Stimulated activated CD4-positive, alpha-beta T cell treated with anti-CD3 and anti-CD28 coated beads, Interleukin-4, amount 100 ng/mL, for 24 hours (primary cell): ENCODE data around the gene KCNMA1.

Experiments
- DNase-seq: peaks from one replicate; pipeline ENCODE4 v3.0.0-alpha.2; 2020

KCNMA1 gene

DNA sequence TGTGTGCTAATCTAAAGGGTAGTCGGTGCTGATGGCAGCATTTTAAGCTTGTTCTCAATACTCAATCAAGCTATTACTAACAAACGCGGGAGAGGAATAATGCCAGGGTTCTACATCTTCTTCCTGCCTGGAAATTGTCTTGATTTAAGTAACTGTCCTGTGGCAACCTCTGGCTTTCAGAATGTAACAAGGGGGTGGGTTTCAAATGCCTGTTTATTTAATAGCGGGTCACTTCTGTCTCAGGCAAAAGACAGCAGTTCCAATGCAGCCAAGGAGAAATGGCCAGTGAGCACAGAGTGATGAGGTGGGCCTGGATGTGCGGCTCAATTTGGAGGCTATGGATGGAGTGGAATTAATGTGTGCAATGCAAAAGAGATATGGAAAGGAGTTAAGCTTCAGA is 692.4 kb downstream of the KCNMA1 start:
- DNase-seq: no peak

DNA sequence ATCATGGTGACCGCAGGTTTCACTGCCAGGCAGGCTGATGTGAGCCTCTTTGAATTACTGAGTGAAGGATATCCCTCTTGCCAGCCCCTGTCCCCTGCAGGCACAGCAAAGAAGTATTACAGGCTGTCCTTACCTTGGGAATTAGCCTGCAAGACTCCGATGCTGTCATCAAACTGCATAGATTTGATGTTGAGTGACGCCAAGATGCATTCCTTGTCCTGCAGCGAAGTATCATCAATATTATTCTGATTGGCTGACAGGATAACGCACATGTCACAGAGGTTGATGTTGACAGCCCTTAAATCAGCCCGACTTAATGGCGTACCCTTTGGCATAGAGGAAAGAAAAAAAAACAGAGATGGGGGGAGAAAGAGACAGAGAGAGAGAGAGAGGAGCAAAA is 693.0 kb downstream of the KCNMA1 start:
- no peak for DNase-seq

DNA sequence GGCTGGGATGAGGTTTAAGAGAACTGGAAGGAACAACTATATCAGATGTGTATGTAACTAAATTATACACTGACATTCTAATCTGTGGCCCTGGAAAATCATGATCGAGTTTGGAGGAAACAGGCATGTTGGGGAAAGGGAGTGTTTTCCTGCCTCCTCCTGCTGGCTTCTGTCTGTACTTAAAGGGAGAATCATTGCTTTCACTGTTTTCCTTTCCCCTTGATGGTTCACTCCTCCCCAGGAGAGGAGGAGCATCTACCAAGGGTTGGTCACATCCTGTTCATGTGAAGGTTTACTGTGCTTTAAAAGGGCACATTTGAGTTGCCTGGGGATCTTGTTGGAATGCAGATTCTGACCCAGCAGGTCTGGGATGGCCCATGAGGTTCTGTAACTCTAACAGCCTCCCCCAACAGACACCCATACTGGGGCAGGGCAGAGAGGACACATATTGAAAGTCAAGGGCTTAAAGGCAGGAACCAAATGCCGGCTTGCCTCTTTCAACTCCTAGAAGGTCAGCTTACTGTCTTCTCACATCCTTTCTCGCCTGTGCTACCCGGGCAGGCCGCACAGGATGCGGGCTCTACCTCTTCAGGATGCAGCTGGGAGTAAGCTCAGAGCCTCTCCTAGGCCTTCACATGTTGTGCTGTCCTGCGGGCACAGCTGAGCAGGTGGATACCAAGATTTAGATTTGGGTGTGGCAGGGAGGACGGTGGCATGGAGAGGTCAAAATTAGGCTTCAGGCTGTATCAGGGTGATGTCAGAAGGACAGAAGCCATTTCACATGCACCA is 694.8 kb downstream of the KCNMA1 start:
- DNase-seq: no peak

DNA sequence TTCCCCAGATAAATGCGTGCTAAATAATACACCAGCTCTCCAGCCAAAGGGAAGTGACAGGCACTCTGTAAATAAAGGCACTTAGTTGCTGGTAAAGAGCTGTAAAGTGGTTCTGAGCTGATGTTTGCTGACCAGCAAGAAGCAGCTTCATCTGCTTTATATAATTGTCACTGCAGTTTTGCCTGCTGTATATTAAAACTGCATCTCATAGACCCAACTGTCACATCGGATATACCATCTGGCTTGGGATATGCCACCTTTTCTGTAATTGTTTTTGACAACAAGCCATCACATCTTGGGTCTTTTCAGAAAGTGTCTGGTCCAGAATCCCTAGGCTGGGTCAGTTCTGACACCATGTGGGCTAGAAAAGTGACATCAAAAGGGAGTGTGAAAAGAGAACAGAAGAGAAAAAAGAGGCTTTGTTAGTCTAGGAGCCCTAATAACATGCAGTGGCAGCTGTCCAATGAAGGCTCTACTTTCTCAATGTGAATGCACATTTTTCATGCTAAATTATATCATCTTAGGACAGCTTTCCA is 697.6 kb downstream of the KCNMA1 start:
- no peak for DNase-seq

GRCh38 chr10:76937181-76937600 is 700.4 kb downstream of the KCNMA1 start:
- no peak for DNase-seq

GRCh38 chr10:76935941-76936613 is 701.5 kb downstream of the KCNMA1 start:
- no peak for DNase-seq

GRCh38 chr10:76928565-76928964 is 709.0 kb downstream of the KCNMA1 start:
- no peak for DNase-seq

GRCh38 chr10:76925636-76926405 is 711.8 kb downstream of the KCNMA1 start:
- DNase-seq: no peak

DNA sequence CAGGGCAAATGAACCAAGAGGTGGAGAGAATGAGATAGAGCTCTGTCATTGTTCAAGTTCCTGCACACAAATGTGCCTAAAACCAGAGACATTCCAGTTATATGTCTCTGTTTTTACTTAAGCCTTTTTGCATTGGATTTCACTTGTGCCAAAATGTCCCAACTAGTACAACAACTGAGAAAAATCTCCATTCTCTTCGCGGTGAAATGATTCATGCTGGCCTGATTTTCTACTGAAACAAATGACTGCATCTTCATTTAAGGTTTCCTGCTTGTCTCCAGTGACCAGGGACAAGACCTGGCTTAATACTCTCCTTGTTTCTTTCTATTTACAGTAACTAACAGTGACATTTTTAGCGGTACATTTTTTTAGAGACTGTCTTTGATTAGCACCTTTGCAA is 714.9 kb downstream of the KCNMA1 start:
- no peak for DNase-seq

GRCh38 chr10:76921383-76922010 is 716.1 kb downstream of the KCNMA1 start:
- DNase-seq: no peak

- DNase-seq: no peak
Measured at GRCh38 chr10:76920581-76920980, 717.0 kb downstream of the KCNMA1 start.

DNA sequence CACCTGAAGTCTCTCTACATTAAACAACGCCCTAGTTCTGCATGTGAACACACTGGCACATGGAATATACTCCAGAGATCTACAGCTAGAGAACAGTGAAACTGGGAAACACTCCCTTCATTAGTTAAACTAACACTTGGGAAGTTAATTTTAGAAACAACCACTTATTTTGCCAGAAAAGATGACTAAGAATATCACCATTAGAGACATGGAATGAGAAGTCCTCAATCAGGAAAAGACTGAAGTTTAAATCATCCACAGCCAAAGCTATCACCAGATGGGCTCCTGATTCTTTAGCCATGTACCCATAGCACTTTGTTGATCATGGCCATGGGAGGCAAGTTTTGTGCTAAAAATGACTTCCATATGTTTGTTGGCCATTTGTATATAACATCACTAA is 719.5 kb downstream of the KCNMA1 start:
- no peak for DNase-seq

DNA sequence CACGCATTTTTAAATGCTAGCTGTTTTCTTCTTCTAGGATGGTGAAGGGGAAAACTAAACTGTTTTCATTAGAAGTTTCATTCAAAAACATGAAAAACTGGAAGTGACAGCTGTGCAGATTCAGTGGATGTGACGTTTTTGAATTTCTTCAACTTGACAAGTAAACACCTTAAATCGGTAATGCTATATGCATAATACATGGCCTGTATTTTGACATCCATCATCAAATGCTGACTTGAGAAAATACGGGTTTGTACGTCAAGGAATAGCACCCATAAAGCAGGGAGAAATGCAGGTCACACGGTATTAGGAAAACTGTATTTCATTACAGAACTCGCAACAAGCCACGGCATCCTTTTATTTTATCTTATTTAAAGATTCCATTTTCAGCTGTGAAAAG is 720.5 kb downstream of the KCNMA1 start:
- no peak for DNase-seq

DNA sequence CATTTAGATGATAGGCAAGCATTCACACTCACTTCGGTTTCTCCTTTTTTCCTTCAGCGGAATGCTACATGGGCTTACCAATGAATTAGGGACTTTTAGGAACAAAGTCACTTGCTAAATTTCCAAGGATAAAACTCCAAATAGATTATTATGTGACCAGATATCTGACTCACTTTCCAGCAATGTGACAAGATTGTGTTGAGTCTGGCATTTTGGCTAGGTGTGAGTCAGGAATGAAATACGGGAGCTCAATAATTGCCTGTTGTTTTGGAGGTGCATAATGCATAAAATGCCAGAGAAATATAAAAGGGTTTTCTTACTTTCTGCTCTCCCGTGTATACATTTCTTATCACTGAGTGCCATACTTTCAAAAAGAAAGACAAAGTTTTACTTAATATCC is 721.1 kb downstream of the KCNMA1 start:
- no peak for DNase-seq

- no peak for DNase-seq
Measured at GRCh38 chr10:76915316-76915715, 722.3 kb downstream of the KCNMA1 start.

- DNase-seq: no peak
Measured at GRCh38 chr10:76911184-76911583, 726.4 kb downstream of the KCNMA1 start.

DNA sequence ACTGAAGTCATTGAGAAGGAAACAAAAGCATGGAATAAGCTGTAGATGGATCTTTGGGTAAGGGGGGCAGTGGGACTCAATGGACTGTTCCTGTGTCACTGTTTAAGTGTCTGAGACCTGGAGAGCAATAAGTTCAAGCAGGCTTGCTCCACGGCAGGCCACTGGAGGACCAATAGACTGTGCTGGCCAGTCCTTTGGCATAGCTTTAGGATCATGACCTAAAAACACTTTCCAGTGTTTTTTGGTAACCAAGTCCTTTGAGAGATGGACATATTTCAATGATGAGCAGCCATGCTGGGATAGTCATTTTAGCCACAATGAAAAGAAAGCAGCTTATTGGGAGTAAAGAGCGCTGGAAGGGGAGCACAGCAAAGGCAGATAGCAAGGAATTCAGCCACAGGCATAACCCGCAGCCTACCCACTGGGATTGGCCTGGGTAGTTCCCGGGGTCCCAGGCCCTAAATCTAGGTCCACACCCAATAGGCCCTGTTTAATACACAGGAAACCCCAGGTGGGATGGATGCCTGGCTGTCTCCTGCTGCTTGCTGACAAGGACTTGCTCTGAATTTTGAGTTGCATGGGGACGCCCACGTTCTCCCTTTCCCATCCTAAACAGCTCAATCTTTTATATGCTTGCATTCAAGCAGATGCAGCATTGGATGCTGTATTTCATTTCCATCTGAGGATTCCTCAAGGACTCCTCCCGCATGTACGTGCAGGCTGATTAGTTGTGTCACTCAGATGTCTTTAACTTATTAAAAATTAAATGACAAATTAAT is 727.2 kb downstream of the KCNMA1 start:
- no peak for DNase-seq

GRCh38 chr10:76906256-76906655 is 731.4 kb downstream of the KCNMA1 start:
- no peak for DNase-seq

DNA sequence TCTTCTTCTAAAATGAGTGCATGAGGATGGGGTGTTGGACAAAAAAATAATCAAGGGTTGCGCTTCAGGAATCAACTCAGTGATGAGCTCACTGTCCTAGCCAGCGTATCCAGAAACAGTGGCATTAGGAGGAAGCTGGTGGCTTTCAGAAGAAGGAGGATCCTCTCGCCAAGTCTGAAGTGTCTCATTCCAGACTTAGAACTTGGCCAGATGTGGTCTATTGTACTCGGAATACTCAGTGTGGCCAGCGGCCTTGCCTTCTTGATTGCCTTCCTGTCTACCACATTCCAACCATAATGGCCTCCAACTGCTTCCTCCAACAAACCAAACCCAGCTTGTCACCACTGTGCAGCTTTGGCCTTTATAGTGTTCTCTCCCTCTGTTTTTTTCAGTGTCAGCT is 732.4 kb downstream of the KCNMA1 start:
- no peak for DNase-seq

DNA sequence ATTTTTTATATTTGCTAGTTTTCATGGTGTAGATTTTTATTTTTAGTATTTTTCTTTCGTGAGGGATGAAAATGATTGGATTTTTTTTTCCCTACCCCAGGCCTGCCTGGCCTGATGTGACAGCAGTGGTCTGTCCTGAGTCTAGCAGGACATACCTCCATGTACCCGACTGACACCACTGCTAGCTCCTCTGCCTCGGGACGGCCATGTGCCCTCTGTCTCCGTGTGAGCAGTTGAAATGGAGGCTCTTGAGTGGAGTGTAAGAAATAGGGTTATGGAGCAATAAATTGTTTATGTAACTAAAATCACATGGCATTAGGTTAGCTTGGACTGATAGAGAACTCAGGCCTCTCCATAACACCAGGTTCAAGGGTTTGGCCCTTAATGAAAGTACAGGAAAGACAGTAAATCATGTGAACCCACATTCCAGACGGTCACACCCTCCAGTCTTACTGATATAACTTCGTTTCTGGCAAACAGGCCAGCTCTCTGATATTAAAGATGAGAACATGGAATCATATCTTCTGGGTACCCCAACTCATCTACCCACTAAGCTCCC is 734.1 kb downstream of the KCNMA1 start:
- DNase-seq: no peak

DNA sequence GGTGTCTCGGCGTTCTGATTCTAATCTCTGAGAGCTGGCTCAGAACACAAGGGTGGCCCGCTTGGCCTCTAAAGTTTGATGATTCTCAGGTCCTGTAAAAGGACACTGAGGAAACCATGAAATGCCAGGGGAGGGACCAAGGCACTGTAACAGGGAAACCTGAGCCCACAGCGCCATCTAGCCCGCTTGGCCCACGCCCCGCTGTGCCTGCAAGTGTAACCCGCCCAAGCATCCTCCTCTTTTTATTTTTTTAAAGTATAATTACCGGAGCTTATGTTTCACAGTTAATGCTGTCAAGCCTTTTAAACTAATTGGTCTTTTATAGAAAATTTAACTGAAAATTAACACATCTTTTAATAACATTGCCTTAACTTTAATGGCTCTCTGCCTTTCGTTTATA is 734.7 kb downstream of the KCNMA1 start:
- DNase-seq: no peak

GRCh38 chr10:76901701-76902100 is 735.9 kb downstream of the KCNMA1 start:
- no peak for DNase-seq
